Esophagus muscularis mucosa (tissue), 3 donors: Measurements from ENCODE around the gene SCO2.

Experiments used
- POLR2A ChIP-seq: fragments of 450-650 bp; IDR thresholded peaks from one replicate; pipeline ENCODE4 v1.6.1; 2017; ENCODE audit warnings: antibody characterized with exemption, moderate library complexity, mild to moderate bottlenecking, low read depth
- POLR2AphosphoS5 ChIP-seq, 2 donors: sonication (generic); formaldehyde crosslinking; IDR thresholded peaks; one replicate each; pipeline ENCODE4 v1.6.1; 2017; ENCODE audit warnings: antibody characterized with exemption in 2 of 2
- TF ChIP-seq, protein P1 (sequence below), 3 experiments: fragments of 200-600 bp in 2 of 3; fragments of 450-650 bp in 1 of 3; sonication (generic) in 2 of 3; IDR thresholded peaks; one replicate each; pipeline ENCODE4 v1.5.1; 2017 to 2019; ENCODE audit warnings: antibody characterized with exemption in 3 of 3, mild to moderate bottlenecking in 2 of 3, moderate library complexity in 1 of 3

DNA sequence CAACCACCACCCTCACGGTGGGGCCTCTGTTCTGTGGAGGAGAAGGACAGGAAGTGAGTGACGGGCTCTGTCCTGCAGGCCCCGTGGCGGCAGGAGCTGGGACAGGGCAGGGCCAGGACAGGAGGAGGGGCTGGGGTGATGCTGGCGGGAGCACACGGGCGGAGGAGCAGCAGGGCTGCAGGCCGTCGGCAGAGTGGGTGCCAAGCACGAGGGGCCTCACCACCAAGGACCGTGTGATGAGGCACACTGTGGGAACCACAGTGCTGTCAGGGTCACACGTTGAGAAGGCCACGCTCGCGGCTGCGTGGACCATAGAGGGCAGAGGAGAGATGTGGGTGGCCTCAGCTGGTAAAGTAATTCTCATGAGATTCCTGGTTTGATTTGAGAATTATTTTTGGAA is 8.5 kb downstream of the SCO2 start:
- no peak for TF ChIP-seq POLR2AphosphoS5 (IDR thresholded peaks at IDR 0.05)
- TF ChIP-seq POLR2A: no peak
- TF ChIP-seq, protein P1, sequence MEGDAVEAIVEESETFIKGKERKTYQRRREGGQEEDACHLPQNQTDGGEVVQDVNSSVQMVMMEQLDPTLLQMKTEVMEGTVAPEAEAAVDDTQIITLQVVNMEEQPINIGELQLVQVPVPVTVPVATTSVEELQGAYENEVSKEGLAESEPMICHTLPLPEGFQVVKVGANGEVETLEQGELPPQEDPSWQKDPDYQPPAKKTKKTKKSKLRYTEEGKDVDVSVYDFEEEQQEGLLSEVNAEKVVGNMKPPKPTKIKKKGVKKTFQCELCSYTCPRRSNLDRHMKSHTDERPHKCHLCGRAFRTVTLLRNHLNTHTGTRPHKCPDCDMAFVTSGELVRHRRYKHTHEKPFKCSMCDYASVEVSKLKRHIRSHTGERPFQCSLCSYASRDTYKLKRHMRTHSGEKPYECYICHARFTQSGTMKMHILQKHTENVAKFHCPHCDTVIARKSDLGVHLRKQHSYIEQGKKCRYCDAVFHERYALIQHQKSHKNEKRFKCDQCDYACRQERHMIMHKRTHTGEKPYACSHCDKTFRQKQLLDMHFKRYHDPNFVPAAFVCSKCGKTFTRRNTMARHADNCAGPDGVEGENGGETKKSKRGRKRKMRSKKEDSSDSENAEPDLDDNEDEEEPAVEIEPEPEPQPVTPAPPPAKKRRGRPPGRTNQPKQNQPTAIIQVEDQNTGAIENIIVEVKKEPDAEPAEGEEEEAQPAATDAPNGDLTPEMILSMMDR (IDR thresholded peaks at IDR 0.05): no peak
